HG02642 (cell line): ENCODE results near the gene SPC25.

Source experiments
- ATAC-seq: cut with Tn5 transposase; IDR thresholded peaks from one replicate; pipeline ENCODE4 v1.9.1; 2021; ENCODE audit warnings: mild to moderate bottlenecking; ENCODE audit not compliant: unreplicated experiment, poor library complexity

SPC25 gene

DNA sequence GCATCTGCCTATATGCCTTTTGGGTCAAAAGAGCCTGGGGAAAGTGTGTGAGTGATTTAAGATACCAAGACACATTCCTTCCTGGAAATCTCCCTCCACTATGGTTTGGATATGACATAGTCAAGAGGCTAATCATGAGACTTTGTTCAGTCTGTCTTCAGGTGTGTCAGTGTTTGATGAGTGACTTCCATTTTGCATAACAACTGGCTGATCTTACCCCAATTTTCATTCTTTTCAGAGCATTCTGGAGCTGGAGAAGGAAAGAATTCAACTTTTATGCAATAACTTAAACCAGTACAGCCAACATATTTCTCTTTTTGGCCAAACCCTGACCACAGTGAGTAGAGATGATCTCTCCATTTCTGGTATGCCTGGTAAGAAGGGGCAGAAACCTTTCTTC is 39.4 kb downstream of the SPC25 start:
- ATAC-seq: no peak

DNA sequence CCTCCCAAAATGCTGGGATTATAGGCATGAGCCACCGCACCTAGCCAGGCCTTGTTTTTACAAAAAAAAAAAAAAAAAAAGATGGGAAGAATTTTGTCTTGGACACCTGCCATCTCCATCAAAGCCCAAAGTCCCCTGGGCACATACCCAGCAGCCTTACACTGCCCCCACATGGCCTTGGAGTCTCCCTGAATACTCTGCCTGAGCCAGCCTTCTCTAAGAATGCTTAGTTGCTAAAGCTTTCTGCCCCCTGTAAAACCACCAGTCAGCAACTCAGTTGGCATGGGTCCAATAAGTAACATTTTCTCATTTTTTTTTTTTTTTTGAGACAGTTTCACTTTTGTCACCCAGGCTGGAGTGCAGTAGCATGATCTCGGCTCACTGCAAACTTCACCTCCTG is 40.6 kb downstream of the SPC25 start:
- no peak for ATAC-seq

DNA sequence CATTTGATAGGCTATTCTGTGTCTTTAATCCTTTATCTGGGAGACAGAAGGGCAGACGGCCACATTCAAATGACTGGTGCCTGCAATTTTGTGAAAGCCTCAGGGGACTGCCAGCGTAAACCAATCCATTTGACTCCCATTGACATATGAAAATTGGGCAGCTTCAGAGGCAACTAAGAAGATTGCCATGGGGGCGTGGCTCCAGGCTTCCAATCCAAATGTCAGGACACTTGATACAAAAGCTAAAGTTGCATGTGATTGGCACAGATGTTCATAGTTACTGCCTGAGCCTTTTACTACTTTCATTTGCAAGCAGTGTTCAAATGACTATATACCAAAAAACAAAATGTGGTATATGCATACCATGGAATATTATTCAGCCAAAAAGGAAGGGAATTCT is 42.0 kb downstream of the SPC25 start:
- ATAC-seq: no peak

DNA sequence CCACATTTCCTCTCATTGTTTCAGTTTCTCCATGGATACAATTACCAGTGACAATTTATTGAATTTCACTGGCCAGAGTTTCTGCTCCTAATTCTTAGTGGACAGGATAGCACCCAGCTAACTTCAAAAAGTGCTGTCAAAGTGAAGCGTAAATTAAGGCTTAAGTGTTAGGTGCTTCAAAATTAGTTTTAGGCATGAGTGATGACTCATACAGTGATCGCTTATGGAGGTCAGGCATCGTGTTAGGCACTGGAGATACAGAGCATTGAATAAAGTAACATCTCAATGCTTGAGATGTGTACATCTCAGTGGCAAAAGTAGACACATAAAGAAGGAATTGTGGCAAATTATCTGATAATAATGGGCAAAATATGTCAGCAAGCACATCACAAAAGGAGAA is 47.0 kb downstream of the SPC25 start:
- ATAC-seq: no peak

DNA sequence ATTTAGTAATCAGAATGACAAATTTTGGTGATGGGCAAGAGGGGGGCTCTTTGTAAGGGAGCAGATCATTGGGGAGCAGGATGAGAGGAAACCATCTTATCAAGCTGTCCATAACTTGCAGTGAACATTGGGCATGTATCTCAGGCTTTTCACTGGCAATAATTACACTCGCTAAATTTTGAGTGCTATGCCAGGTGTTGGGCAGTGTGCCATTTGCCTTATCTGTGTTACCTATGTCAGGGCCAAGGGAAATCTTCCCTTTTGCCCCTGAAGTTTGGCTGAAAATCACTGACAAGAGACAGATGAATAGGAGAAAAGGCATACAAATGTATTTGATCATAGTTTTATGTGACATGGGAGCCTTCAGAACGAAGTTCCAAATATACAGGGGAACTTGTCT is 48.8 kb downstream of the SPC25 start:
- no peak for ATAC-seq

DNA sequence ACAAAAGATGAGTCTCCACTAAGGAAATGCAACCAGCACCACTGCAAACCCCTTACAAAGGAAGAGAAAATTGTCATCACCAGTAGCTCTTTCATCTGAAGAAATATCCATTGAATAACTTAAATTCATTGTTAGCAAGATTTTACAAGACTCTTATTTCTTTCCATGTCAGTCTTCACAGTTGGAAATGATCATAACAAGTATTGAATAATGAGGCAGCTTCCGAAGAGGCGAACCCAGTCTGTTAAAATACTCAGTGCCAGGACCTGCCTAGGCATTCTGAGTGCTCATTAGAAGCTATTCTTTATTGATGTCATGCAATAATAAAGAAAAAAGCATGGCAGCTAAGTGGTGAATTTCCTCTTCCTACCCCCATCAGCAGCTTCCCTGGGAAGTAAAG is 54.3 kb downstream of the SPC25 start:
- no peak for ATAC-seq

DNA sequence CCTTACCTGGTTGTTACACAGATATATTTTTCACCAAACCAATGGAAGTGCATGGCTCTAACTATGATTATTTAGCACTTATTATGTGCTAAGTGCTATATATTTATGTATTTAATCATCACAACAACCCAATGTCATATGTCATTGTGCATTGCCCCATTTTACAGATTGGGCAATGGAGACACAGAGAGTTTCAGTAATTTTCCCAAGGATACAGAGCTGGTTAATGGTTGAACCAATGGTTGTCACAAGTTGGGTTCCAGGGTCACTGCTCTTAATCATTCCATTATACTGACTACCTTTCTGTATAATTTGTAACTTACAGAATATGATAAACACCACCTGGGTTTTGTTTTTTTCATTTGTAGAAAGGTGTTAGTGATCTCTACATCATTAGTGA is 58.6 kb downstream of the SPC25 start:
- ATAC-seq: no peak

DNA sequence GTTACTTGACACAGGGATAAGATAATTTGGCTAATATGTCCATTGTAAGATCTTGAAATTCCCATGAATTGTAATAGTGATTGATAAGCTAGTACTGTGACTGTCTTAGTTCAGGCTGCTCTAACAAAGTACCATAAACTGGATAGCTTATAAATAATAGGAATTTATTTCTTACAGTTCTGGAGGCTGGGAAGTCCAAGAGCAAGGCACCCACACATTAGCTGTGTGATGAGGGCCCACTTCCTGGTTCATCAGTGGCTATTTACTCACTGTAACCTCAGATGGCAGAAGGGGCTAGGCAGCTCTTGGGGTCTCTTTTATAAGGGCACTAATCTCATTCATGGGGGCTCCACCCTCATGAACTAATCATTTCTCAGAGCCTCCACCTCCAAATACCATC is 59.3 kb downstream of the SPC25 start:
- no peak for ATAC-seq

DNA sequence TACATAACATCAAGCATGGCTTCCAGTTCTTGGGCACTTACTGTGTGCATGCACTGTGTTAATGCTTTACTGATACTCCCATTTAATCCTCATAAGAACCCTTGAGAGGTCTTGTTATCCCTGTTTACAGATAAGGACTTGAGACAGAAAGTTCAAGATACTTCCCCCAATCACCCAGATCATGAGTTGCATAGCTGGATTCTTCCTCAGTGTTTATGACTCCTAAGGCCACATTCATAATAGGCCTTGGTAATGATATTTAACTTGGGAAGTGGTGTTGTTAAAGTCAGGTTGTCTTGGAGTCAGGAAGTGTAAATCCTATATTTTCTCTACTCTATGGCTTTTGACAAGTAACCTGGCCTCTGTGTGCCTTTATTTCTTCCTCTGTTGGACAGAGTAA is 65.1 kb downstream of the SPC25 start:
- ATAC-seq: no peak

DNA sequence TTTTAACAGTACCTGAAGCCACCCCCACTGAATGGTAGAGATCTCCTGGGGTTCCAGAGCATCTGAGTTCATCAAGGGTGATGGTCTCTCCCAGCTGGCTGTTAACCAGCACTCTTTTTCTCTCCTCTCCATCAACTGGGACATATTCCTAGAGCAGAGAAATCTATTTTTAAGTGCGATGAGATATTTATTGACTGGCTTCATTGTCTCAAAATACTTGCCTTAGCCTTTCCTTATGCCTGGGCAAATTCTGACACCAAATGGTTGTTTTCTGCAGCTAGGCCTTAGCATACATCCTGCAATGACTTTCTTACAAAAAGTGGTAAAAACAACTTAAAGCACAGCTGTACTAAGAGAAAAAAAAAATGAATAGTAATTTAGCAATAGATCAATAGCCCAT is 68.2 kb downstream of the SPC25 start:
- ATAC-seq: no peak

DNA sequence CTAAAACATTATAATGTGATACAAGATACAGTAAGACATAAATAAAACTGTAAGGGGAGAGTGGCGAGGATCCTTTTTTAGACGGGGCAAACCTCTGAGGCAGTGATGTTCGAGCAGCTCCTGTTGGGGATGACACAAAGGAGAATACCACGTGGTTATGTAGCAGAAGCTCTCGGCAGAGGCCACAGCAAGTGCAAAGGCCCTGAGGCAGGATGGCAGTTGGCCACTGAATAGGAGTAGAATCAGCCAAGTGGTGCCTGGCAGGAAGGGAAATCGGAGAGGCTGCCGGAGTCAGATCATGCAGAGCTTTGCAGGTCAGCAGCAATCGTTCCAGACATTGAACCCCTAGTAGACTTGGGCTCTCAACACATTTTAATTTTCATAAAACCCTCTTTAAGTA is 68.7 kb downstream of the SPC25 start:
- no peak for ATAC-seq
